ENCODE data around the gene PDE9A. TPM values are rescaled to one million over a fixed set of nuclear protein-coding genes. Genes with fewer than 3 reads are reported as not detected.

PDE9A gene
- 0.15 and 0.53 TPM in 2 replicates for total RNA-seq

DNA sequence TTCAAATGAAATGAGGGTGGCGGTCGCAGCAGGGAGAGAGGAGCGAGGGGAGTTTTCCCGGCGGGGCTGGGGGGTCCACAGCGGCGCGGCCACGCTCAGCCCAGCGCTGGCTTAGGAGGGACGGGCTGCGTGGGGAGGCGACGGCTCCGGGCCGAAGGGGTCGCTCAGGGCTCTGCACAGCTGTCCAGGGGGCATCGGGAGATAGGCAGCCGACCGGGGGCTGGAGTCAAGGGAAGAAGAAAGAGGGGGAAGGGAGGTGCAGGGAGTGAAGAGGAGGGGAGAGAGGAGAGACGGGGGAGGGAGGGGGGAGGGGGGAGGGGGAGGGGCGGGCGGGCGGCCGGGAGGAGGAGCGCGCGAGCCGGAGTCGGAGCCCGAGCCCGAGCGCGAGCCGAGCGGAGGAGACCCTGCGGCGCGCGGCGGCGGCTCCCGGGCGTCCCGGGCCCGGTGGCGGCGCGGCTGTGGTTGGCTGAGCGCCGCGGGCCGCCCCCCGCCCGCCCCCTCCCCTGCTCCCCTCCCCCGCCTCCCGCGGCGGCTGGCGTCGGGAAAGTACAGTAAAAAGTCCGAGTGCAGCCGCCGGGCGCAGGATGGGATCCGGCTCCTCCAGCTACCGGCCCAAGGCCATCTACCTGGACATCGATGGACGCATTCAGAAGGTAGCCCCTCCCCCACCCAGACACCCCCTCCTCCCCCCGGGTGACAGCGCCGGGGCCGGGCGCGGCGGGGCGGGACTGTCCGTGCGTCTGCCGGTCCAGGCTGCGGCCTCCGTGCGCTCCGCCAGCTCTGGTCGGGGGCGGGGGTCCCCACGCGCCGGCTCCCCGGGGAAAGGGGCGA lies at the start of gene PDE9A:
PDE9A (plus strand) TSS at position 391 of the 831 bp plus-strand sequence; CDS start at position 585, 194 bp downstream.

Other genes starting within 250 kb of the PDE9A start
- gene UBASH3A, start 249.7 kb upstream of the PDE9A start, total RNA-seq: not detected in 2 replicates
- gene RSPH1, start 157.4 kb upstream of the PDE9A start, total RNA-seq: not detected in 2 replicates
- gene SLC37A1, start 139.8 kb upstream of the PDE9A start, total RNA-seq: 8.8 and 11.8 TPM in 2 replicates
- gene WDR4, start 225.9 kb downstream of the PDE9A start, total RNA-seq: 14.5 and 15.5 TPM in 2 replicates
- gene NDUFV3, start 239.7 kb downstream of the PDE9A start, total RNA-seq: 28.2 and 33.8 TPM in 2 replicates